Tibial artery (tissue), 4 donors: Measurements from ENCODE around the gene STK38L.

Source experiments
- DNase-seq, 2 donors: peaks; one replicate each; pipeline ENCODE4 v3.0.0-alpha.2; 2019
- H3K27ac ChIP-seq, 2 donors: fragments of 200-600 bp; sonication (generic) in 1 of 2; 1 replicate in 1 of 2; 2 replicates in 1 of 2; pipeline ENCODE4 v1.5.1; 2018 to 2019; ENCODE audit warnings: mild to moderate bottlenecking in 1 of 2
- H3K27me3 ChIP-seq, 2 donors: fragments of 200-600 bp; sonication (generic) in 1 of 2; one replicate each; pipeline versions ENCODE4 v1.5.1 to v1.6.0; 2016 to 2019
- H3K36me3 ChIP-seq, 3 donors: fragments of 200-600 bp; sonication (generic) in 2 of 3; one replicate each; pipeline ENCODE4 v1.5.1; 2016 to 2019; ENCODE audit warnings: mild to moderate bottlenecking in 2 of 3
- H3K4me1 ChIP-seq, 4 donors: fragments of 200-600 bp; sonication (generic) in 2 of 4; 1 replicate in 3 of 4; 2 replicates in 1 of 4; pipeline ENCODE4 v1.5.1; 2016 to 2019
- H3K4me3 ChIP-seq, 2 donors: fragments of 200-600 bp; sonication (generic) in 1 of 2; 1 replicate in 1 of 2; 2 replicates in 1 of 2; pipeline ENCODE4 v1.5.1; 2018 to 2019; ENCODE audit warnings: mild to moderate bottlenecking in 2 of 2
- H3K9me3 ChIP-seq, 3 donors: fragments of 200-600 bp; sonication (generic) in 1 of 3; one replicate each; pipeline ENCODE4 v1.5.1; 2016 to 2019
- intact Hi-C: fragments of 100-400 bp; cut with DNase I; formaldehyde crosslinking; loops from one replicate; pipeline ENCODE4 v1.15.0; 2023; ENCODE audit warnings: low total_unique reads
- TF ChIP-seq, protein P1 (sequence below), 2 experiments: fragments of 200-600 bp in 1 of 2; fragments of 450-650 bp in 1 of 2; IDR thresholded peaks; one replicate each; pipeline ENCODE4 v1.5.1; 2017 to 2019; ENCODE audit warnings: antibody characterized with exemption in 2 of 2, mild to moderate bottlenecking in 1 of 2, moderate library complexity in 1 of 2

Gene STK38L

DNA sequence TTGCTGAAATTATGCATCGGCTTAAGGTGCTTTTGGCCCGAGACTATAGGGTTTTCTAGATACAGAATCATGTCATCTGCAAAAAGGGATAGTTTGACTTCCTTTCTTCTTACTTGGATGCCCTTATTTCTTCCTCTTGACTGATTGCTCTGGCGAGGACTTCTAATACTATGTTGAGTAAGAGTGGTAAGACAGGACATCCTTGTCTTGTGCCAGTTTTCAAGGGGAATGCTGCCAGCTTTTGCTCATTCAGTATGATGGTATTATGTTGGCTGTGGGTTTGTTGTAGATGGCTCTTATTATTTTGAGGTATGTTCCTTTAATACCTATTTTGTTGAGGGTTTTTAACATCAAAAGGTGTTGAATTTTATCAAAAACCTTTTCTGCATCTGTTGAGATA, 96.9 kb downstream of the STK38L start:
- intact Hi-C loops: loop anchor here (10.0 kb wide), 1 partner anchor 1516 kb away; no protein-coding TSS in a partner anchor
- Histone ChIP-seq H3K4me1 (no peaks in the 10 kb centered on the region), H3K27ac (no peak overlapping the region), H3K4me3 (no peak overlapping the region), H3K36me3 (no peaks in the 10 kb centered on the region), H3K27me3 (no peaks in the 10 kb centered on the region), H3K9me3 (no peaks in the 10 kb centered on the region)
- no peak for DNase-seq
- TF ChIP-seq, protein P1, sequence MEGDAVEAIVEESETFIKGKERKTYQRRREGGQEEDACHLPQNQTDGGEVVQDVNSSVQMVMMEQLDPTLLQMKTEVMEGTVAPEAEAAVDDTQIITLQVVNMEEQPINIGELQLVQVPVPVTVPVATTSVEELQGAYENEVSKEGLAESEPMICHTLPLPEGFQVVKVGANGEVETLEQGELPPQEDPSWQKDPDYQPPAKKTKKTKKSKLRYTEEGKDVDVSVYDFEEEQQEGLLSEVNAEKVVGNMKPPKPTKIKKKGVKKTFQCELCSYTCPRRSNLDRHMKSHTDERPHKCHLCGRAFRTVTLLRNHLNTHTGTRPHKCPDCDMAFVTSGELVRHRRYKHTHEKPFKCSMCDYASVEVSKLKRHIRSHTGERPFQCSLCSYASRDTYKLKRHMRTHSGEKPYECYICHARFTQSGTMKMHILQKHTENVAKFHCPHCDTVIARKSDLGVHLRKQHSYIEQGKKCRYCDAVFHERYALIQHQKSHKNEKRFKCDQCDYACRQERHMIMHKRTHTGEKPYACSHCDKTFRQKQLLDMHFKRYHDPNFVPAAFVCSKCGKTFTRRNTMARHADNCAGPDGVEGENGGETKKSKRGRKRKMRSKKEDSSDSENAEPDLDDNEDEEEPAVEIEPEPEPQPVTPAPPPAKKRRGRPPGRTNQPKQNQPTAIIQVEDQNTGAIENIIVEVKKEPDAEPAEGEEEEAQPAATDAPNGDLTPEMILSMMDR (IDR thresholded peaks at IDR 0.05): no peak

- Histone ChIP-seq H3K27ac (no peak overlapping the region), H3K9me3 (no peaks in the 10 kb centered on the region), H3K4me1 (no peaks in the 10 kb centered on the region), H3K4me3 (no peak overlapping the region), H3K27me3 (no peaks in the 10 kb centered on the region), H3K36me3 (no peaks in the 10 kb centered on the region)
- TF ChIP-seq, protein P1 (IDR thresholded peaks at IDR 0.05): no peak
- no peak for DNase-seq
- intact Hi-C loops: loop anchor here (10.0 kb wide), 1 partner anchor 1518 kb away; no protein-coding TSS in a partner anchor
Measured at GRCh38 chr12:27342536-27342935, 98.5 kb downstream of the STK38L start.

DNA sequence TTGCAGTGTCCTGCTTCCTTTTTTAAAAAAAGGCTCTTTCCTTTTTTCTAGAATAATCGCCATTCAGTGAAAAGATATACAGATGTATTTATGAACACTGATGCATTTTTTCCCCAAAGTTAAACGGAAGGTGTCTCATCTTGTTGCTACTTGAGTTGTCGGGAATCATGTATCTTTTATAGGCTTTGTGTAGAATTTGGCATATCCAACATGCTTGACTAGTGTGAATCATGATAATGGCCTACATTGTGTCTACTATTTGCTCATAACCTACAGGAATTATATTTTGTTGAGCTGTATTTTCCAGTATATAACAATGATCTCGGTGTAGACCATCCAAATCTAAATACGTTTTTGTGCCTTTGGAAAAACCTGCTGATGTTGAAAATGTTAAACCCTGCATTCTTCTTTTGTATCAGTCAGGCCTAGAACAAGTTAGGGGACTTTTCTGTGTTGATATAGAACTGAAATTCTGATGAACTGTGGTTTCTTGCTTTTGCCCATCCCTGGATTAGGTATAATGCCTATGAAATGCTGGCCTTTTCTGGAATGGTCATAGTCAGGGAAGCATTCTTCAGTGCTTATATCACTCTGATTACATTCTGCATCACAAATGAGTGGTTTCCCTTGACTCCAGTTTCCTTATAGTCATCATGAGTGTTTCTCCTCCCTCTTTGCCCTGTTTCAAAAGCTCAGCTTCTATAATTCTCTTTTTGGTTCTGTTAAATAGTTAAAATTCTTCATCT, 99.3 kb downstream of the STK38L start:
- no peaks in the 10 kb centered on the region for H3K36me3 ChIP-seq
- no peaks in the 10 kb centered on the region for H3K4me1 ChIP-seq
- no peak overlapping the region for H3K27ac ChIP-seq
- intact Hi-C loops: loop anchor here (10.0 kb wide), 1 partner anchor 1519 kb away; no protein-coding TSS in a partner anchor
- TF ChIP-seq, protein P1 (IDR thresholded peaks at IDR 0.05): no peak
- no peak overlapping the region for H3K4me3 ChIP-seq
- DNase-seq: no peak
- no peaks in the 10 kb centered on the region for H3K27me3 ChIP-seq
- H3K9me3 ChIP-seq: no peaks in the 10 kb centered on the region

DNA sequence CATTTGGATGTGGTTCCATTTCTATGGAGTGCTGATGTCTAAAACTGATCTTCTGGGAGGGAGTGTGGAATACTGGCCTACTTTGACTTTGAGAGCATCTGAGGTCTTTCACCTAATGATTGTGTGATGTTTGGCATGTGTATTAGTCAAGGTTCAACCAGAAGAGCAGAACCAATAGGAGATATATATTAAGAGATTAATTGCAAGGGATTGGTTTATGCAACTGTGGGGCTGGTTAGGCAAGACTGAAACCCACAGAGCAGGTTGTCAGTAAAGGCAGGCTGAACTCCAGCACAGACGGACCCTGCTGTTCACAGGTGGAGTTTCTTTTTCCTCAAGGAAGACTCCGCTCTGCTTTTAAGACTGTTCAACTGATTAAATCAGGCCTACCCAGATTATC, 100.2 kb downstream of the STK38L start:
- Histone ChIP-seq H3K36me3 (no peaks in the 10 kb centered on the region), H3K27me3 (no peaks in the 10 kb centered on the region), H3K27ac (no peak overlapping the region), H3K4me1 (no peaks in the 10 kb centered on the region), H3K9me3 (no peaks in the 10 kb centered on the region), H3K4me3 (no peak overlapping the region)
- no peak for DNase-seq
- TF ChIP-seq, protein P1 (IDR thresholded peaks at IDR 0.05): no peak
- intact Hi-C loops: loop anchor here (10.0 kb wide), 1 partner anchor 1519 kb away; no protein-coding TSS in a partner anchor

DNA sequence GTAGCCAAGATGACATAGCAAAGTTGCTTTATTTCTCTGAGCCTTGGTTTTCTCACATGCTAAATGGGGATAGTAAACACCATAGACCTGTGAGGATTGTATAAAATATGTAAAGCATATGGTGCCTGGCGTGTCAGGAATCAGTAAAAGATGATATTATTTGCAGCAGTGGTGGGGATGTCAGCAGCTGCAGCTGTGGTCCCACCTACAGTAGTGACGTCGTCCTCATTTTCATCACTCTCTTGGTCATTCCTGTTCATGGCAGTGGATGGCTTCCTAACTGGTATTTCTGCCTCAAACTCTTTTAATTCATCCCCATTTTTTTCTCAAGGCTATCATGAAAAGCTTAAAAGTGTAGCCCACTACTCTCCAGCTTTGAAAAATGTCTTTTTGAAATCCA, 100.7 kb downstream of the STK38L start:
- Histone ChIP-seq H3K27ac (no peak overlapping the region), H3K36me3 (no peaks in the 10 kb centered on the region), H3K4me3 (no peak overlapping the region), H3K4me1 (no peaks in the 10 kb centered on the region), H3K27me3 (no peaks in the 10 kb centered on the region), H3K9me3 (no peaks in the 10 kb centered on the region)
- no peak for DNase-seq
- TF ChIP-seq, protein P1 (IDR thresholded peaks at IDR 0.05): no peak
- intact Hi-C loops: loop anchor here (10.0 kb wide), 1 partner anchor 1520 kb away; no protein-coding TSS in a partner anchor
